IMR-90 (cell line): ENCODE results near the gene DTD1.

Source experiments
- BHLHE40 ChIP-seq: fragments of 150-350 bp; IDR thresholded peaks from 2 replicates; pipeline ENCODE4 v1.6.1; 2016; ENCODE audit warnings: mild to moderate bottlenecking, low read depth, low read length
- CEBPB ChIP-seq: IDR thresholded peaks from 2 replicates; pipeline ENCODE4 v1.6.1; 2012; ENCODE audit warnings: low read depth, low read length, improper control_type of control experiment
- CTCF ChIP-seq: conservative IDR thresholded peaks from 2 replicates; pipeline ENCODE4 v1.5.1; 2012; ENCODE audit warnings: mild to moderate bottlenecking, low read depth, low read length, improper control_type of control experiment
- MAFK ChIP-seq: IDR thresholded peaks from 2 replicates; pipeline ENCODE4 v1.6.1; 2012; ENCODE audit warnings: low read depth, low read length, improper control_type of control experiment
- MXI1 ChIP-seq: IDR thresholded peaks from 2 replicates; pipeline ENCODE4 v1.6.1; 2012; ENCODE audit warnings: low read depth, mild to moderate bottlenecking, low read length, moderate library complexity, borderline replicate concordance
- POLR2A ChIP-seq: IDR thresholded peaks from 2 replicates; pipeline ENCODE4 v1.6.1; 2012; ENCODE audit warnings: mild to moderate bottlenecking, low read depth, low read length
- RAD21 ChIP-seq: IDR thresholded peaks from 2 replicates; pipeline ENCODE4 v1.6.1; 2012; ENCODE audit warnings: low read length, improper control_type of control experiment
- RFX5 ChIP-seq: IDR thresholded peaks from 2 replicates; pipeline ENCODE4 v1.8.0; 2012; ENCODE audit warnings: low read depth, mild to moderate bottlenecking, low read length, moderate library complexity

GRCh38 chr20:18578581-18578980 lies 9.3 kb upstream of the DTD1 start:
- no peak for TF ChIP-seq BHLHE40
- no peak for TF ChIP-seq RFX5
- TF ChIP-seq POLR2A: no peak
- TF ChIP-seq CTCF: no peak
- TF ChIP-seq MXI1: no peak
- TF ChIP-seq MAFK: no peak
- TF ChIP-seq CEBPB: no peak
- TF ChIP-seq RAD21: no peak
